ENCODE measurements around the gene CLCN1.

- no peak for TF ChIP-seq EZH2 (IDR thresholded peaks at IDR 0.05; ENCODE audit: borderline replicate concordance, low read length)
- no peak for TF ChIP-seq CTCF (conservative IDR thresholded peaks at IDR 0.05 in 1 of 2, IDR thresholded peaks at IDR 0.05 in 1 of 2; ENCODE audit: extremely low read depth in 1 of 2, insufficient read depth in 1 of 2, low read depth in 1 of 2, low read length in 2 of 2)
Observed at GRCh38 chr7:143281529-143281928, 34.4 kb upstream of the CLCN1 start.

Data from mammary epithelial cell (primary cell).